Fibroblast of skin of right quadriceps (primary cell): Measurements from ENCODE around the gene ALX4.

ENCODE experiments used
- DNase-seq: peaks from one replicate; pipeline ENCODE4 v3.0.0-alpha.2; 2013

The ALX4 gene

DNA sequence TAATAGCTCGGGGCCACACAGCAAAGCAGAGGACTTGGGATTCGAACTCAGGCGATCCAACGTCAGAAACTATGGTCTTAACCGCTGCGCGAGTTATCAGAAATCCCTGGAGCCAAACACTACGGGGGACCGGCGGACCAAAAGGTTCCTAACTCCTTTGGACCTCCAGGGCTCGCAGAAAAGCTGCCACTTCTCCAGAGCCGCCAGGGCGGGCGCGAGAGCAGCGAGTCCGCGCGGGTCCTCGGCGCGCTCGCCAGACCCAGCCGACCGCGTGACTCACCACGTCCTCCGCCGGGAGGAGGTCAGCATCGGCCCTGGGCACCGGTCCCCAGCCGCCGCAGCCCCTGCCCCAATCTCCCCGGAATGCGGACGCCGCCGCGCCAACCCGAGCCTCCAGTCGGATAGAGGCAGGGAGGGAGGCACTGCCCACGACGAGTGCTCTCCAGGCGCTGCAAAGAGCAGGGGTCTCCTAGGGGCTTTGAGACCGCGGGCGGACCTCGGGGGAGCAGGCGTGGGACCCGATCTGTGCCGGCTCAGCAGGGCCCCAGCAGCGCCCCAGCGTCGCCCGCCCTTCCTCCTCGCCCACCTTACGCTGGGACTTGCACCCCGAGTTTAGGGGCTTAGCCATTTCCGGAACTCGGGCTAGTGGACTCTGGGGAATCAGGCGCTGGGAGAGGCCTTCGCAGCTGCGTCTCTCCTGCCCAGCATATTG lies 6.2 kb upstream of the ALX4 start:
- DNase-seq, result no peak

DNA sequence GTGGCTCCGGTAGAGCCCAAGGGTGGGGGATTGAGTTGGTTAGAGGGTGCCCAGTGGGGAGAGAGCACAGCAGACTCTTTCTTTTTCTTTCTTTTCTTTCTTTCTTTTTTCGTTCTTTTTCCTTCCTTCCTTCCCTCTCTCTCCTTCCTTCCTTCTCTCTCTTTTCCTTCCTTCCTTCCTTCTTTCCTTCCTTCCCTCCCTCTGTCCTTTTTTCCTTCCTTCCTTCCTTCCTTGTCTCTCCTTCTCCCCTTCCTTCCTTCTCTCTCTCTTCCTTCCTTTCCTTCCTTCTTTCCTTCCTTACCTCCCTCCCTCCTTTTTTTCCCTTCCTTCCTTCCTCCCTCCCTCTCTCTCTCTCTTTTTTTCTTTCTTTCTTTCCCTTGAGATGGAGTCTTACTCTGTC lies 4.8 kb upstream of the ALX4 start:
- DNase-seq, result no peak

DNA sequence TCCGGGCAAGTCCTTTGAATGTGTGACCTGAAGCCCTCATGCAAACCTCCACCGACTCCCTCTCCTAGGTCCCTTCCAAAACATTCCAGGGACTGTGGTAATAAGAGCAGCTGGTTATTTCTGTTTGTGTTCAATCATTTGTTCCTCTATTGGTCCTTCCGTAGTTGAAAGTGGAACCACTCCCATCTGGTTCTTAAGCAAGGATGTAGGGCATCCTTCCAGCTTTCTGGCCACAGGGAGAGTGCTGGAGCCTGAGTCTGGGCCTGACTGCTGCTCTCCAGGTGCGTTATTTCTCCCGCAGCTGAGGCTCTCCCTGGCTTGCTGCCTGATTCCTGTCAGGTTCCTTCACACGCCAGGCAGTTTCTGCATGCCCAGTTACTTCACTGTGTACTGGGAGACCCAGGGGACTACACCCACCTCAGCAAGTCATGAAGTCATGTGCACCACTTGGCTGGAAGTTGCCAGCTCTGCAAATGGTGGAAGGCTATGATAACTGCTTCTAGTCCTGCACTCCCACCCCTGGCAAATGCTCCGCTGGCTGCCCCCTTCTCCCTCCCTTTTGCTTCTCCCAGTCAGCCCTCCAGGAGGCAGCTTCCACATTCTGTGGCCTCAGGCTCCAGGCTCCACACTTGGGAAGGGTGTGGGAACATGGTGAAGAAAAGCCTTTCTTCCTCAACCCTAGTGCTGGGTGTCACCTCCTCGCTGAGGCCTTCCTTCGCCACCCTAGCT lies 4.0 kb upstream of the ALX4 start:
- no peak for DNase-seq

DNA sequence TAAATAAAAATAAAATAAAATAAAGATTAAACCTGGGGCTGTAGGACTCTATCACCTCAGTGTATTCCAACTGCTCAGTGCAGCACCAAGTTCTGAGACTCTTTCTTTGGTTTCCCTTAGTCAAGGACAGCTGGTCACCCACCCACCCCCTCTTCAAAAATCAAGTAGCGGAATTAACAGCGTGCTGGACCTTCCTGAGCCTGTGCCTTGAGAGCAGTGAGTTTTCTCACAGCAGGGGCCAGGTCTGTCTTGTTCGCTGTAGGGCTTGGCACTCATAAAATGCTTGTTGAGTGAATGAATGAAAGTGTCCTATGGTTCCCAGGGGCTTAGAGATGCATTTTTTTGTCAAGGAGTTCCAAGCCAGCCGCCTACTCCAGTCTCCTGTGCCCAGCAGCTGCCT lies 2.9 kb upstream of the ALX4 start:
- DNase-seq, result no peak

DNA sequence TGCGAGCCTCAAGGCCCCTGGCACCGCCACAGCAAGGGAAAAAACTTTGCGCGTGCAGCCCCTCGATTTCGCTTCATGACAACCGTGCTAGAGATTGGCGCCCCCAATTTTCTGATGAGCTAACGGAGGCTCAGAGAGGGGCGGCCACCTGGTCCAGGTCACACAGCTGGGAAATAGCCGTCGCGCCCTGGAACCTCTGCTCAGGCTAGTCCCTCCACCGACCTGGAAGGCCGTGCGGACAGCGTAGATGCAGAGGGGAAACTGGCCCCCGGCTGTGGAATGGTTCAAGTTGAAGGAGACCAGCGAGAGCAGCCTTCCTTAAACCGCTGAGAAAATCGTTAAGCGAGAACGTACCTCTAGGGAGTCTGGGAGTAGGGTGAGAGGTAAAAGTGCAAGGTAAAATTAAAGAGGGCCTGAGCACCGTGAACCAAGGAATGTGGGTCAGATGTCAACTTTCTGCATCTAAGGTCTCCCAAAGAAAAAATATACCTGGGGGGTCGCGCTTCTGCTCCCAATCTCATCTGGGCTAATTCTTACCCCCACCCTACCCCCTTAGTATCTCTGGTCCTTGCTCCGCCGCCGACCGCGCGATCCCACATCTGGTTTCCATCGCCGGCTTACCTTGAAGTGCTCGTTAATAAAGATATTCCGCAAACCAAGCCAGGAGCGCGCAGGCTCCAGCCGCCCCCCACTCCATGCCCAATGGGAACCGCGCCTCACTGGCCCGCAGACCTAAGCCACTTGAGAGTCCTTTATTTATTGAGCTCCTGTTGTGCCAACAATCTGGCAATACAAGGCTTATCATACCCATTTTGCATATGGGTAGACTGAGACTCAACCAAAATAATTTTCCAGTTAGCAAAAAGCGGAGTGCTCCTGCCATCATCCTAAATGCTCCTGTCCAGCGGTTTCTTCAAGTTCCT lies 1.7 kb upstream of the ALX4 start:
- DNase-seq, result no peak

DNA sequence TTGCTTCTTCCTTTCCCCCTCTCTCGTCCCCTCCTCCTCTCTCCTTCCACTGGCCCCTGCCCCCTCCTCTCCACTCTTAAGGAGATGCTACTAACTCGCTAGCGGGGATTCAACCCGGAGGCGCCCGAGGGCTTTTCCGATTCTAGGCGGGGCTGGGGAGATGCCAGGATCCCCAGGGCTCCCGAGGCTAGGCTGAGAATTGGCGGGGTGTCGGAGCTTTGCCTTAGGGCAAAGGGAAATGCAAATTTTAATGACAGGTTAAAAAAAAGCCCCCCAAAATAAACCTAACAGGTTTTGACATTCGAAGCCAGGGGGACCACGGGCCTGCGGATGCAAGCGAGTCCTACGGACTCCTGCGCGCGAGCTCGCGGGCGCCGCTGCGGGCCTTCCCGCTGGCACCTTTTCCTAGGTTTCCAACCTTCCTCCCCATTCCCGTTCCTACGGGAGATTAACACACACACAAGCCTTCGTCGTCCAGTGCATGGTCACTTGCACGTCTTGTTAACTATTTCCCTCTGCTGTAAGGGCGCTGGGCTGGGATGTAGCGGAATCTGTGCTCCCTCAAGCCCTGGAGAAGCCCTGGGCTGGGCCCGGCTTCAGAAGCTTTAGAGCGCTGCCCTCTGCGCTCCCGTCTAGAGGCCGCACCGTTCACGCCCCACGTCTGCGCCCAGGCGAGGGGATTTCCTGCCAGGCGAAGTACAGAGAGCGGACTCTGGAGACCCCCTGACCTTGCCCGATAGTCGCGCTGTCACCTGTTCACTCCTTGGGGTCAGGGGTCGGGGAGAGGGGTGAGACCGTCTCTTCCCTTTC lies 729 bp upstream of the ALX4 start:
- DNase-seq, result no peak

DNA sequence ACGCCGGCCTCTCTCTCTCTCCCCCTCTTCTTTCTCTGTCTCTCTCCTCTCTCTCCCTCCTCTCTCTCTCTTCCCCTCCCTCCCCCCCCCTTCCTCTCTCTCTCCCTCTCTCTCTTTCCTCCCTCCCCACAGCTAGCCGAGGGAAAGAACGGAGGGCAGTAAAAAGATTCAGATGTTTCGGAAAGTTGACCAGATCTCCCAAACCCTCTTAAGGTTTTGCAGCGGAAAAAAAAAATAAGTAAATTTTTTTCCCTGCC lies 195 bp upstream of the ALX4 start:
- no peak for DNase-seq

DNA sequence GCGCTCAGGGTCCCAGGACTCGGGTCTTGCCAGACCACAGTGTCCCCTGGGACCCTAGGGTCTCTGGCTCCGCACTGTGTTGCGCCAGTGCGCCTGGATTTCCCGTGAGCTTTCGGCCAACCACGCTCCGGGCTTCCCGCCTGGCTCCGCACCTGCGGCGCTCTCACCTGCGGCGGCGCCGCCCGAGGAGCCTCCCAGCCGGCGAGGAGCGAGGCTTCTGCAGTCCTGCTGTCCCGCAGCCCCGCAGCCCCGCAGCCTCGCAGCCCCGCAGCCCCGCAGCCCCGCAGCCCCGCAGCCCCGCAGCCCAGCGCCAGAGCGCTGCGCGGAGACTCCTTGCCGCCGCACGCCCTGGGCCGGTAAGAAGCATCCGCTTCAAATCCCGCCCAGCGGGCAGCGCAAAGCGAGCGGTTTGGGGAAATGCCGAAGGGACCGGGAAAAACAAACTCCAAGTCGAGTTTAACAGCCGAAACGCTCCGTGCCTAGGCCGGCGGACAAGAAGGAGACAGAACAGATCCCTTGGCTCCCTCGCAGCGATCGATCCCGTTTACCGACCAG lies 939 bp downstream of the ALX4 start:
- DNase-seq, result no peak

DNA sequence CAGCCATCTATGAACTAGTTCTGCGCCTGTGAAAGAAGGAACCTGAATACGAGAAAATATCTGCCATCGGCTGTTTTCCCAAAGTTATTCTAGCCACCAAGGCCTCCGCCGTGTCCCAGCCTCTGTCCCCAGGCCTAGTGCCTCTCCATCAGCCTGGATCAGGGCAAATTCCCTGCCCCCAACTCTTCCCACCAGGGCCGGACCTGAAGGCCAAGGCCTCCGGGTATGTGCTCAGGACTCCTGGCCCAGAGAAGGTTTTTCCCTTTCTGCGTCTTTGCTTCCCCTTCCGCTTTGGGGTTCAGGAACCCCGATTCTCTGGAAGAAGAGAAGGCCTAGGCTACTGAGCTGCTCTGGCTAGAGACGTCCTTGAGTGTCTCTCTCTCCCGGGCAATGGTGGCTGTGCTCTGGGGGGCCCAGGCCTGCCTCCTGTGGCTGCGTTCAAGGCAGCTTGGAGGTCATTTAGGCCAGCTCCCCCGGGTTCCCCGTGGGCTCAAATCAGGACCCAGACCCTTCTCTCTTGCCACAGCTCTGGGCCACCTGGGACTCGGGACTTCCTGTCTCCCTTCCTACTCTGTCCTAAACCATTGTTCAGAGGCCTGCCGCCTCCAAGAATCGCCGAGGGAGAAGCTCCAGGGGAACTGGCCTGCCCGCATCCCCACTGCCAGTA lies 1.6 kb downstream of the ALX4 start:
- no peak for DNase-seq

DNA sequence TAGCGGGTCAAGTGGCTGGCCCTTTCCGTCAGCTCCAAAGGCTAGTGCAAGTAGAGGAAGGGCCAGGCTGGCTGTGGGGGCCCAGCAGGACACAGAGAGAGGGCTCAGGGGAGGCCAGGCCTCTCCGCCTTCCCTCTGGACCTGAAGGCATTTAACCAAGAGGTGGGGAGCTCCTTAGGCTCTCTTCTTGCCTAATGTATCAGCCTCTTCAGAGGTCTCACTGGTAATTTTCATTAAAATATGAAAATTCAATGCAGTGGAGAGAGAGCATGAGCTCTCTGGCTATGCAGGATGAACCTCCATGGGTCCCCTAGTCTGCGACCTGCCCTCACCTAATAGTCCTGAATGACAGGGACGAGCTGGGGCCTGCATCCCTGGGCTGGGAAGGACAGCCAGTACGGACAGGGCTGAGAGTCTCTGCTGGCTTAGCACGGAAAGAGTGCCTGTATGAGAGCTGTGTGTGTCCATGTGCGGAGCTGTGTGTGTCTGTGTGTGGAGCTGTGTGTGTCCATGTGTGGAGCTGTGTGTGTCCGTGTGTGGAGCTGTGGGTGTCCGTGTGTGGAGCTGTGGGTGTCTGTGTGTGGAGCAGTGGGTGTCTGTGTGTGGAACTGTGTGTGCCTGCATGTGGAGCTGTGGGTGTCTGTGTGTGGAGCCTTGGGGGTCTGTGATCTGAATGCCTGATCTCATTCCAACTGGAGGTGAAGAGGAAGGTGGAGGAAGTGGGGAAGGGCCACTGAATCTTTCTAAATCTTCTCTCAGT lies 2.4 kb downstream of the ALX4 start:
- DNase-seq, result no peak

DNA sequence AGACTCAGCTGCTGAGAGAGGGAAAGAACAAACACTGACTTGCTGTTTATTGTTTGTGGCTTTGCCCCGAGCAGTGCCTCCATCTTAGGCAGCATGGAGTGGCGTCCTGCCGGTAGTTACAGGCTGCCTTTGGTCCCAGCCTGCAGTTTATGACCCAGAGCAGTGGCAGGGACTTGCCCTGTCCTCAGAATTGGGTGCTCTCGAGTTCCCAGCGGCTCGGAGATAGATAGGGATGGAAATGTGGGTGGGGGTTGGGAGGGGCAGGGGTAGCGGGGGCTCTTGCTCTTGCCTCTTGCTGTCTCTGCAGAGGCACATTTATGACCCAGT lies 3.1 kb downstream of the ALX4 start:
- no peak for DNase-seq

DNA sequence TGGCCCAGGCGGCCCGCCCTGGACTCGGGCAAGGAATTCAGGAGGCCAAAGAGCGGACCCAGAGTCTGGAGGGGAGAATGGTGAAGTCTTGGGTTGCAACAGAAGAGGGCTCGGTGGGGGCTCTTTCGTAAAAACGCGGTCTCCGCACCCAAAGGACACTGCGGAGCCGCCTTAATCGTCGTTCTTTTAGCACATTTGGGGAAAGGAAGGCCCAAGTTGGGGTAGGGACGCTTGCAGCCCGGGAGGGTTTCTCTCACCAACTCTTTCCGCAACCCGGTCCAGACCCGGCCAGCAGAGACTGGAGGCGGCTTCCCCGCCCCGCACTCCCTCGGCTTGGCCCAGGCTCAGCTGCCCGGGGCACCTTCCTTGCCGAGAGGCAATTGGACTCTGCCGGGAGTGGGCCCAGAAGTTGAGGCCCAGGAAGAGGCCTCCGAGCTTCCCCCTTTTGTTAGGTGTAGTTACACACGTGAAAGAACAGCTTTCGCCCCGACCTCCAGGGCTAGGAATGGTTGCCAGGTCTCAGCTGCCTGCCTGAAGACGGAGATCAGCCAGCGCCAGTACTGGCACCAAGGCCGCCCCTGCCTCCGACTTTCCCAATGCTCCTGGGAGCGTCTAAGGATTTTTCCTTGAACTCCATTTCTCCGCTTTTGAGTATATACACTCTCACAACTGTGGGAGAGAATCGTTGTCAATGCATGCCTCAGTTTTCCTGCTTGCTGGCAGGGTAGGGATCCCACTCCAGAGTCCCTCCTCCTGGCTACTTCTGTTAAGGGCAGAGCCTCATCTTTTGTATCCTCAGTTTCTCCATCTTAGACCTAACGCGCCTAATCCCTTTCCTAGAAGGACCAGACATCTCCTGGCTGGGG lies 3.7 kb downstream of the ALX4 start:
- no peak for DNase-seq

DNA sequence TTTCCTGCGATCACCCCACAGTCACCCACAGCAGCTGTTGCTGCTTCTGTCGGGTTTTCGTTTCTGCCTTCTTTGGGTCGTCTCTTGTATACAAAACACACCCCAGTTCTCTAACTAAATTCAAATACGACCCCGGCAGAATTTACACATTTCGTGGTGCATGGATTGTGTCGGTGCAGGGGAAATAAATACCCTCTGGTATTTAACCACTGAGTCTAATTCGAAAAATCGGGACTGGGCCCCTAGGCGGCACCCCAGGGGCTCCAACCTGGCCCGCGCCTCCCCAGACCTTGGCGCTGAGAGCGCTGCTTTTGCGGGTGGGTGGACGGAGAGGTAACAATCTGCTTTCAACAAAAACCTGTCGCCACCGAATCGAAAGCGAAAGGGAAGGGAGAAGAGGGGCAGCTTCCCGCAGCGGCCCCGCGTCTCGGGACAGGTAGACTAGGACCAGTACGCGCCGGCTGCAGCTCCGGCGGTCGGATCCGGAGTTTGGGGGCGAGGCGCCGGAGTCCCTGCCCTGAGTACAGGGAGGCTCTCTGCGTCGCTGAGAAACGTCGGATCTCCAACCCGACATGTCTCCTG lies 4.4 kb downstream of the ALX4 start:
- DNase-seq, result no peak

DNA sequence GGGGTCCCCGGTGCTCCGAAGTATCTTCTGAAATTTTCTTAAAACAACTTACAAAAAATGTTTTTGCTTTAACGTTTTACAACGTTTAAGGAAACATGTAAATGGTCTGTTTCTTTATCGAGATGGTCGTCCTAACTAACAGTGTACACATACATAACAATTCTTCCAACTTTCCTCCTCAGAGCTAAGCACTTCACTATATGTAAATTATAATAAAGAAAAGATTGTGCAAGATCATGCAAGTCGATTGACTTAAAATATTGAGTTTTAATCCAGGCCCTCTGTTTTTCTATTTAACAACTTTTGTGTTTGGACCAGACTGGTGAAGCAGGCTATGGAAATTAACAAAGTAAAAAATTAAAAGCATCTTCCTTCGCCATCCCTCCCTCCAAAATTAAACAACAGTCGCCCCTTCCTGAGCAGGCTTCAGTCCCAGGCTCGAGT lies 4.9 kb downstream of the ALX4 start:
- DNase-seq, result no peak

DNA sequence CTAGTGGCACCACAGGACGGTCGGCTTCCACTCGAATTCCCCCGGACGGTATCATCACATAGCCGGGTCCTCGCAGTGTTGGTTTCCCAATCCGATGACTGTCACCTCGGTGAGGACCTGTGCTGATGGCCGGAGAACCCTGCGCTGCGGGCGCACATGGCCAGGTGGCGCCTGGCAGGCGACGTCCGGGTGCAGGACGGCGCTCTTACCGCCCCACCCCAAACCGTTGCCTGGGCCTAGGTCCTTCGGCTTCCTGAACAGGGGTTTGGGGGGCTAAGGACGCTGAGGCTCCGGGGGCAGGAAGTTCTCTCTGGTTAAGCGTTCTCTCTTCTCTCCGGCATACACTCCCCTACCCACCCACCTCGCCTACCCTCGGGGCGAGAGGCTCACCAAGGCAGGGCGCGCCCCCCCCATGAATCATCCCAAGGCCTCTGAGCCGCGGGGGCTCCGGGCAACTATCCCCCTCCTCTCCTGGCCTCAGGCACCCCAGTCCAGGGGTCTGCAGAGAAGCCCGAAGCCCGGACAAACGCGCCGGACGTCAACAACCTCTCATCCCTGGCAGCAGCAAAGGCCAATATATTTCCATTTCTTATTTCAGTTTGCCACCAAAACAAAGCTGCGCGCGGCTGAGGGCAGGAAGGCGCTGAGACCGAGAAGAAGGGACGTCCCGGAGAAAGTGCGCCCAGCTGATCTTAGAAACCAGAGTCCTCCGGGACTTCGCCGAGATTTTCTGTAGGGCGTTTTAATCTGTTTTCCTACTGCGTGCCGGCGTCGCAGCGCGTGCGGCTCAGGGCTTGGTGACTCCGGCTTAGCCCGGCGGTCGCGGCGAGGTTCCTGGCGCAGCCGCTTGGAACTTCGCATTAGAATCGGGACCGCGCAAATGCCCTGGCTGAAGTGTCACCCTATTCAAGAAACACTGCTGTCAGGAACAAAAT lies 5.6 kb downstream of the ALX4 start:
- no peak for DNase-seq

DNA sequence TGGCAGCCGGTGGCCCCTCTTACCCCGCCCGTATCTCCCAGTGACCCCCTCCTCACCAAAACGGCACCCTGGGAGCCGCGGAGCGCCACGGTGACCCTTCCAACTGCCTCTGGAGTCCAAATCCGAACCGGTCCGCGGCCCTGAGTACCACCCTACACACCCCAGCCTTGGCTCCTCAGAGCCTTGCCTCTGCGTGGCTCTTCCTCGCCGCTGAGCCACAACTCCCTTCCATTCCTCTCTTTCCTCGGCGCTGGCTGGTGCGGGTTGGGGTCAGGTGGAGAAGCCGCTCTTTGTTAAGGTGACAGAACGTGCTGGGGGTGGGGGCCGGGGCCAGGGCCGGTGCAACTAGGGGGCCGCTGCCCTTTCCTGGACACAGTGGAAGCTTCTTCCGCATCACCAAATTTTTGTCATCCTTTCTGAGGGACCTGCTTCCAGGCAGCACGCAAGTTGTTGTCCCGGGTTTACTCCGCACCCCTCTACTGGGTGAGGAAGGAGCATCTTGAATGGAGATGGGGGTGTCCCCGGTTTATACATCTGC lies 6.5 kb downstream of the ALX4 start:
- no peak for DNase-seq

DNA sequence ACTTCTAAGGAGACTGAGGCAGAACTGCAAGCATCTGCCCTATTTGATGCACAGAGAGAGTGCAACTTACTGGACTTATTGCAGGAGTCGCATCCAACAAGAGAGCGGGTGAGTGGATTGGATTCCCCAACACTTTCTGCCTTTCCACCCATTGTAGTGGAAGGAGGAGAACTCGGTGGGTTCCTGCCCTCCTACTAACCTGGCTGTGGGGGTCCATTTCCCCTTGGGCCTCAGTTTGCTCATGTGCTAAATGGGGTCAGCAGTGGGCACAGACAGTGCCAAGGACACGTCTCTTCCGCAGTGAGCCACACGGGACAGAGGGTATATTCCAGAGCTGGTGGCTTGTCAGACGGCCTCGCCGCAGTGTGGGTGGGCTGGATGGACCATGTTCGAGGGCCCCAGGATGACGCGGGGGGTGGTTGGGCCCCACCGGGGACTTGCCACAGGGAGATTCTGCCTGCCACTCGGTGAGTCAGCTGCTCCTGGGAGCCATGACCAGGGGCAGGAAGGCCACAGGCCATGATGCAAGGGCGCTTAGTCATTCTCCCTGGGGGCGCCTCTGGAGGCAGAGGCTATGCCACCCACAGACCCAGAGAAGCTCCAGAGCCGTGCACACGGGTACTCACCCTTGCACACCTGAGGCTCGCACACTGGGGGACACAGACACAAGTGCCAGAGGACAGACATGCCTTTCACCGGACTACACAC lies 8.2 kb downstream of the ALX4 start:
- DNase-seq, result no peak
